ENCODE measurements around the gene ERAL1. TPM values are rescaled to one million over a fixed set of nuclear protein-coding genes. Genes with fewer than 3 reads are reported as not detected.
"Not testable (repeated sequence)": the region's sequence is repeated elsewhere in the genome, so short reads cannot be mapped to it uniquely, and the experiment has no call there.

The ERAL1 gene
- total RNA-seq, 1 donor from 2014 or later, result 19.6 TPM

GRCh38 chr17:28877150-28877711 lies 22.4 kb downstream of the ERAL1 start:
- not testable (repeated sequence) for FAIRE-seq; DNase-seq (ENCODE audit: low spot score in 2 of 2)

GRCh38 chr17:28878158-28878910 lies 23.5 kb downstream of the ERAL1 start:
- DNase-seq (ENCODE audit: low spot score in 2 of 2), result no peak
- no peak for FAIRE-seq

- DNase-seq (ENCODE audit: low spot score in 2 of 2) (no peak), FAIRE-seq (no peak)
Observed at GRCh38 chr17:28878981-28879380, 24.2 kb downstream of the ERAL1 start.

- no peak for DNase-seq (ENCODE audit: low spot score in 2 of 2)
- FAIRE-seq, result no peak
Observed at GRCh38 chr17:28879886-28880571, 25.2 kb downstream of the ERAL1 start.

- no peak for FAIRE-seq
Observed at GRCh38 chr17:28880572-28880945, 25.7 kb downstream of the ERAL1 start.

GRCh38 chr17:28881533-28882056 lies 26.8 kb downstream of the ERAL1 start:
- FAIRE-seq, result no peak

More at GRCh38 chr17:28880572-28880945, 25.7 kb downstream of the ERAL1 start:
- no peak for DNase-seq (ENCODE audit: low spot score in 2 of 2)

GRCh38 chr17:28882154-28882895 lies 27.5 kb downstream of the ERAL1 start:
- DNase-seq (ENCODE audit: low spot score in 2 of 2) (no peak), FAIRE-seq (no peak)

More at GRCh38 chr17:28881533-28882056, 26.8 kb downstream of the ERAL1 start:
- no peak for DNase-seq (ENCODE audit: low spot score in 2 of 2)

GRCh38 chr17:28883967-28884702 lies 29.3 kb downstream of the ERAL1 start:
- DNase-seq (ENCODE audit: low spot score in 2 of 2), result no peak
- no peak for FAIRE-seq

- DNase-seq (ENCODE audit: low spot score in 2 of 2), result peak in 1 of 2 donors; percentile 57
- no peak for FAIRE-seq
Observed at GRCh38 chr17:28885363-28885762, 30.5 kb downstream of the ERAL1 start.

GRCh38 chr17:28885951-28886350 lies 31.1 kb downstream of the ERAL1 start:
- FAIRE-seq, result no peak

GRCh38 chr17:28887871-28888471 lies 33.2 kb downstream of the ERAL1 start:
- FAIRE-seq (no peak), DNase-seq (ENCODE audit: low spot score in 2 of 2) (no peak)

More at GRCh38 chr17:28885951-28886350, 31.1 kb downstream of the ERAL1 start:
- no peak for DNase-seq (ENCODE audit: low spot score in 2 of 2)

GRCh38 chr17:28888832-28889231 lies 34.0 kb downstream of the ERAL1 start:
- DNase-seq (ENCODE audit: low spot score in 2 of 2) (no peak), FAIRE-seq (no peak)

- FAIRE-seq (no peak), DNase-seq (ENCODE audit: low spot score in 2 of 2) (no peak)
Observed at GRCh38 chr17:28889996-28890395, 35.2 kb downstream of the ERAL1 start.

GRCh38 chr17:28891201-28891600 lies 36.4 kb downstream of the ERAL1 start:
- DNase-seq (ENCODE audit: low spot score in 2 of 2) (no peak), FAIRE-seq (no peak)

- FAIRE-seq (no peak), DNase-seq (ENCODE audit: low spot score in 2 of 2) (no peak)
Observed at GRCh38 chr17:28892024-28892423, 37.2 kb downstream of the ERAL1 start.

GRCh38 chr17:28893248-28894183 lies 38.7 kb downstream of the ERAL1 start:
- FAIRE-seq, result not testable (repeated sequence)

GRCh38 chr17:28895794-28896447 lies 41.1 kb downstream of the ERAL1 start:
- no peak for DNase-seq (ENCODE audit: low spot score in 2 of 2)
- FAIRE-seq, result no peak

More at GRCh38 chr17:28893248-28894183, 38.7 kb downstream of the ERAL1 start:
- not testable (repeated sequence) for DNase-seq (ENCODE audit: low spot score in 2 of 2)

GRCh38 chr17:28896491-28896883 lies 41.7 kb downstream of the ERAL1 start:
- DNase-seq (ENCODE audit: low spot score in 2 of 2) (no peak), FAIRE-seq (no peak)

Data from frontal cortex (tissue), 4 donors.